HG03097 (cell line): Measurements from ENCODE around the gene CPN1.
"Not testable (repeated sequence)": the region's sequence is repeated elsewhere in the genome, so short reads cannot be mapped to it uniquely, and the experiment has no call there.

Experiments
- ATAC-seq: cut with Tn5 transposase; IDR thresholded peaks from one replicate; pipeline ENCODE4 v1.9.1; 2021; ENCODE audit not compliant: unreplicated experiment, low FRiP score

Gene CPN1

DNA sequence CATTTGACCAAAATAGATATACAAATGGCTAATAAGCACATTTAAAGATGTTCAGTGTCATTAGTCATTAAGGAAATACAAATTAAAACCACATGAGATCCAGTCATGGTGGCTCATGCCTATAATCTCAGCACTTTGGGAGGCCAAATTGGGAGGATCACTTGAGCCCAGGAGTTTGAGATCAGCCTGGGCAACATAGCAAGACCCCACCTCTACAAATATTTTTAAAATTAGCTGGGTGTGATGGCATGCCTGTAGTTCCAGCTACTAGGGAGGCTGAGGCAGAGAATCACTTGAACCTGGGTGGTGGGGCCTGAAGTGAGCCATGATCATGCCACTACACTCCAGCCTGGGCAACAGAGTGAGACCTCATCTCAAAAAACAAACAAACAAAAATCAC lies 607 bp upstream of the CPN1 start:
- not testable (repeated sequence) for ATAC-seq

DNA sequence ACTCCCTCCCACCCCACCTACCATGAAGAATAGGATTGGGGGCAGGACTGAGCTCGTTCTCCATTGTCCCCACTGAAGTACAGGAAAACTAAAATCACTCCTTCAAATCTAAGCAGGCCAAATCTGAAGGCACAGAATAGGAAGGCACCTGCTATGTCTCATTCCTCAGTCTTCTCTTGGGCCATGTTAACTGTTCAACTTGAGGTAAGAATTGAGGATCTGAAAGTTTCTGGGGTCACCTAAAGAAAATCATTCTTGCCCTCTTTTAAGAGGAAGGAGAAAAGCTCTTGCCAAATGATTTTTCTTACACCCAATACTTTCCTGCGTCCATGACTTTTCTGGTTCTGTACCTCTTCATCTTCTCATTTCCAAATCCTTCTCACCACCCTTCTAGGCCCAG lies 4.9 kb downstream of the CPN1 start:
- ATAC-seq = no peak

DNA sequence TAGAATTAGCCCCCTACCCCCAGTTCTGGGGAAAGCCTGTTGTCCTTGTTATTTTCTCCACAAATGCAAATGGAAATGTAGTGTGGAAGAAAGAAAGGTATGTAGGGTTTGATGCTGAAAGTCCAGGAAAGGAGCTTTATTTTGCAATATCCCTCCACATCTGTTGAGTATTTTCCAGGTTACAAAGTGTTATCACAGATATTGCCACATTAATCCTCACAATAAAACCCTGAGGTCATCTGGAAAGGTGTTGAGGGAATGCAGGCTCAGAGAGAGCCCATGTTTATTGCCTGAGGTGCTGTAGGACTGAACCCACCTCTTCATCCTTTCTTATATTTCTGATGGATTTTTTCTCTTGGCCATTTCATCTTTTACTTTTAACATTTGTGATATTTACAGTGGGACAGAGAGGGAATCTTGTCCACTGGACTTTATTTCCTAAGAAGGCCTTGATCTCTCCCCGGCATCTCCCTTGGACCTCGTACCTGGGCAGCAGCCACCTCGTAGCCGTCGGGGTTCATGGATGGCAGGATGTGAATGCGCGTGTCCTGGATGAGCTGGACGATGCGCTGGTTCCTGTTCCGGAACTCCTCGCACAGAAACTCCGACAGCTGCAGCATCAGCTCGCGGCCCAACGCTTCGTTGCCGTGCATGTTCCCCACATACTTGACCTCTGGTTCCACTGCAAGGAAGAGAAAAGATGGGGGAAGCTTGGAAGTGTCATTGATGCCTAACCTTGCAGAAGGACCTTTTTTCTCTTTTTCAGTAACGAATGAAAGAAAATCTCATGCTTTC lies 6.0 kb downstream of the CPN1 start:
- ATAC-seq = no peak

DNA sequence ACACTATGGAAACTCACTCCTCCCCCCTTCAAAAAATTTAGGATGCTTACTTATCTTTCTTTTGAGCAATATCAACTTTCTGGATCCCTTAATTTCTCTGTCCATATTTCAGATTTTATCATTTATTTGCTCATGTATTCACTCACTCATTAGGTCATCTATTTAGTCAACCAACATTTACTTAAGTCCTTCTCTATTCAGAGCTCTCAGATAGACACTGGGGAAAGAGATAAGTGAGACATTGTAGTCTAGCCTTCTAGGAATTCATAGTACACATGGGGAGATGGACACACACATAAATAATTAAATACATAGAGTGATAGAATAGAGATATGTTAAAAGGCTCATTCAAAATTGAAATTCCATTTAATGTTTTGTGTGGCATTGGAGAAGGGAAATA lies 9.2 kb downstream of the CPN1 start:
- no peak for ATAC-seq

GRCh38 chr10:100071529-100071928 lies 10.1 kb downstream of the CPN1 start:
- no peak for ATAC-seq

DNA sequence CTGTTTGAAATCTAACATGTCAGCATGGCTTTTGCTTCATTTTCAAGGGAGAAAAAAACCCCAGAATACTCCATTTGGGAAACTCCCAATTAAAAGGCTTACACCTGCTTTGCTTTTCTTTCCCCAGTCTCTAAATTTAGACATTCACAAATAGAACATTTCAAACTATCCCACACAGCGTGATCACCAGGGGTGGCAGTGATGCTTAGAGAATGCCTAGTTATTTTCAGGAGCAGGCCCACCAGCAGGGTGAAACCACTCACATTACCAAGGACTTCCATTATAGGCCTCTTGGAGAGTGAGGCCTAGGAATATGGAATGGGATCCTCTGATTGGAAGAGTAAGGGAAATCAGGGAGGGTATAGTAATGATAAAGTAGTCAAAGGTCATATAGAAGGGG lies 14.2 kb downstream of the CPN1 start:
- ATAC-seq = no peak

DNA sequence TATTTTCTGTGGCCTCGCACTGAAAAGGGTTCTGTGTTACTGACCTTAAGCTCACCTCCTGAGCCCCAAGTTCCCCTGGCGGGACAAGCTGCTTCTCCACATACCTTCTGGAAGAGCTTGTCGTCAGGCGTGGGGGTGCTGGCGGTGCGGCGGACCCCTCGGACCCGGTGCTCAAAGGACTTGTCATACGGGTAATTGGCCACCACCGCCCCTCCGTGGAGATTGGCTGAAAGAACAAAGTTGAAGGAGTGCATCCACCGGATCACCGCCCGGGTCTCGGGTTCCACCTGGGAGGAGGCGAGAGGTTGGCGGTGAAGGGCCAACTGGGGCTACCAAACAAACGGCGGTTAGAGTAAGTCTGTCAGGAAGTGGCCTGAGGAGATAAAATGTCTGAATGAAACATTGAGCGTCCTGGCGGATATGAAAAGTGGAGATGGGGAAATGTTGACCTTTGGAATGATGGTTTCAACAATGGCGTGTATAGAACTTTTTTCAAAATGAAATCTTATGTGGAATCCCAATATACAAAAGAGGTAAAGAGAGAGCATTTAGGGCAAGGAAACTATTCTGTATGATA lies 16.5 kb downstream of the CPN1 start:
- ATAC-seq = no peak

DNA sequence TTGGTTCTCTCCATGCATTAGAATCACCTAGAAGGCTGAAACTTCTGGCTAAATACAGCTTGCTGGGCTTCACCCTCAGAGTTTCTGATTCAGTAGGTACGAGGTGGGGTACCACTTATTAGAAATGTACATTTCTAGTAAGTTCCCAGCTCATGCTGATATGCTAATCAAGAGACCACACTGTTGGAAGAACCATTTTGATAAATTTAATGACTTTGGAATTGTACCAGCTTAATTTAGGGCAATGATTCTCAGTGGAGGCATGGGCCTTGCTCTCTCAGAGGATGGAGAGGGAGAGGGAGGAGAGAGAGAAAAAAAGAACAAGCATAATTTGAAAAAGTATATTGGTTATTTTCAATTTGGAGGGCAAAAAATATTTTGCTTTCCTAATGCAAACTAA lies 20.3 kb downstream of the CPN1 start:
- ATAC-seq = no peak

- ATAC-seq = no peak
These were observed 23.7 kb downstream of the CPN1 start for GRCh38 chr10:100057948-100058347.

DNA sequence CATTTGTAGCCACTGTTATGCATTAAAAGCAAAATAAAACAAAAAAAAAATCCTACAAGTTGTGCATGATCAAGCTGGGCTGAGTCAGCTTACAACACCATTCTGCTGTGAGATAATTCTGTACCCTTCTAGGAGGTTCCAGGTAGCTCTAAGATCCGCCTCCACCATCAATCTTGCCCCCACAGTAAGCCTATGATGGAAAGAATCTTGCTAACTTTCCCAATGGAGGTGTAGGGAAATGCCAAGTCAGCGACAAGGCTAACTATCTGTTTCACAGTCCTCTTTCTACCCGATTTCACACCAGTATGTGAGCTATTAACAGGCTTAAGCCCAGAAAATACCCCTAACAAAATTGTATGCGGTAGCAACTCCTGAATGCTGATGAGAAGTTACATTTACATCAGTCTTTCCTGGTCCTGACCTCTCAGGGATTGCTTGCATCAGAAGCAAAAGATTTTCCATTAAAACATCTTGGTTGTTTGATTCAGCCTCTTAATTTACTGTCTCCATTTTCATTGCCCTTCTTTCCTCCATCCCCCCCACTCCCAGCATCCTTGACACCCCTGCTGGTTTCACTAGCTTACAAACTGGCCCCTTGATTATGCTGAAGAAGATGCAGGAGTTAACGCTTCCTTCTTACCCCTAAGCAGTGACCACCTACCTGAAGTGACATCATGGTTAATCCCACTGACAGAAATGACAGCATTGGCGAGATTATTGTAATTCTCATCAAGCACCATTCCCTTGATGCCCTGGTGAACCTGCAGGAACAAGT lies 27.8 kb downstream of the CPN1 start:
- ATAC-seq = no peak

DNA sequence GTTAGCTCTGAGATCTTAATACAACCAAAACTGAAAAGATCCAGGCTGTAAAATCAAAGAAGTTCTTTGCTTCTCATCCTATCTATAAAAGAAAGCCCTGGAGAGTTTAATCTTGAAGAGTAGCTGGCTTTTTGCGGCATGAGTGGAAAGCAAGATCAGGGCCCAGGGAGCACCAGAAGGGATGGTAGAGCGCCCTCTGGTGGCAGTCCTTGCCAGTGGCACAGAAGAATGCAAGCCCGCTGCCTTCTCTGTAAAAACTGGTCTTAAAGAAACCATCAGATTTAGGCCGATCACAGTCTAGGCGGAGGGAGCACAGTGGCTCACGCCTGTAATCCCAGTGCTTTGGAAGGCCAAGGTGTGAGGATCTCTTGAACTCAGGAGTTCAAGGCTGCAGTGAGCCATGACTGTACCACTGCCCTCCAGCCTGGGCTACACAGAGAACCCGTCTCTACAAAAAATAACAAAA lies 35.6 kb downstream of the CPN1 start:
- no peak for ATAC-seq

- no peak for ATAC-seq
These were observed 36.1 kb downstream of the CPN1 start for GRCh38 chr10:100045592-100045991.

DNA sequence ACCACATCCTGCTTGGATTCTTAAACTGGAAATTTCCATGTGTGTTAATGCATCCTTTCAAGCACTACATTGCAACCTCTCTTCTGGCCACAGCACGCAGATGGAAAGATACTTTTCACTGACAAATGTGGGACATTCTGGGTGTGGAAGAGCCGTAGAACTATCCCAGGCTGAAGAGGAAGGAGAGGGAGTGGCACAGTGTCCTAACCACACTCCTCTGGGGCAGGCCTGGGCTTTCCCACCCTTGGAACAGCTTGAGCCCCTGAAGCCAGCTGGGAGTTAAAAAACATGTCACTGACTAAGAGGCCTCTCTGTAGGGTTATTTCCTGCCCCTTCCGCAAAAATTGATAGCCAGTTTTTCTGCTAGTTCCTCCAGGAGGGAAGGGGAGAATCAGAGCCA lies 37.9 kb downstream of the CPN1 start:
- ATAC-seq = no peak

GRCh38 chr10:100043344-100043743 lies 38.3 kb downstream of the CPN1 start:
- ATAC-seq = no peak

DNA sequence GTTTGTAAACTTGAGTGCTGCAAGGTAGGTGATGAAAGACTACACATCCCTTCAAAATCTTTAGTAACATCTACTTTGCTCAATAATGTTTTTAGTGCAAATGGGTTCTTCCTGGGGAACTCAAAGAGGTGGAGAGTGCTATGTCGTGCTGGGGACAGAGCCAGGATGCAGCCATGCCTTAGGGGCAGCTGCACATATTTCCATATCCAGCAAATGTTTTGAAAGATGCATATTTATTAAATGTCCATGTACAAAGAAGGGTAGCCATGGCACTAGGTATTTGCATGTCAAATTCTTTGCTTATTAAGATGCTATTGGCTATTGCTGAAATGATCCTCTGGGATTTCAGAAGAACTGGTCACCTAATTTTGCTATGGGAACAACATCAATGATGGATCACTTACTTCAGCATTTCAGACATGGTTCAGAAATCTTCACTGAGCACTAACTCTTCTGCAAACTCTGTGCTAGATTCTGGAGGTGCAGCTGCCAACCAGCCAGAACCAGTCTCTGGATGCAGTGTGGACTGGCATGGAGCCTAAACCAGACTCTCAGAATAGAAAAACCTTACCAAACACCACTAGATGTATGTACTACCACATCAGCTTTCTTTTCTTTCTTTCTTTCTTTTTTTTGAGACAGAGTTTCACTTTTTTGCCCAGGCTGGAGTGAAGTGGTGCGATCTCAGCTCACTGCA lies 40.2 kb downstream of the CPN1 start:
- no peak for ATAC-seq

DNA sequence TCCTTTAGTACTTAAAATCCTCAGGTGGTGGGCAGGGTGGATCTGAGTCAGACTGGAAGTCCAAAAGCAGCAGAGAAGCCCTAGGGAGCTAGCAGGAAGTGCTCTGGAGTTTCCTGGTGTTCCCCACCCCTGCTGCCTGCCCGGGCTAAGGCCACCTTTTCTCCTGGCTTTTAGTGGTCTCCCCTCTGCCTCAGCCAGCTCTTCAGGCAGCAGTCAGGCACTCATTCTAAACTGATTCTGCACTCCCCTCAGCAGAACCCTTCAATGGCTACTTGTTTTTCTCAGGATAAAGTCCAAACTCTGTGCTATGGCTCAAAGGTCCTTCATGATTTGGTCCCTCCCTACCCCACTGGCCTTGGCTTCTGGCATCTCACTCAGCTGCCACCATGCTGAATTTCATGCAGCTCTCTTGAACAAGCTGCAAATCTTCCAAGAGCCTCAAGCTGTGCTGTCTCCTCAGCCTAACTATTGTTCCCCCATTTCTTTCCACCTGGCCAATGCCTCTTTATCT lies 43.1 kb downstream of the CPN1 start:
- no peak for ATAC-seq

DNA sequence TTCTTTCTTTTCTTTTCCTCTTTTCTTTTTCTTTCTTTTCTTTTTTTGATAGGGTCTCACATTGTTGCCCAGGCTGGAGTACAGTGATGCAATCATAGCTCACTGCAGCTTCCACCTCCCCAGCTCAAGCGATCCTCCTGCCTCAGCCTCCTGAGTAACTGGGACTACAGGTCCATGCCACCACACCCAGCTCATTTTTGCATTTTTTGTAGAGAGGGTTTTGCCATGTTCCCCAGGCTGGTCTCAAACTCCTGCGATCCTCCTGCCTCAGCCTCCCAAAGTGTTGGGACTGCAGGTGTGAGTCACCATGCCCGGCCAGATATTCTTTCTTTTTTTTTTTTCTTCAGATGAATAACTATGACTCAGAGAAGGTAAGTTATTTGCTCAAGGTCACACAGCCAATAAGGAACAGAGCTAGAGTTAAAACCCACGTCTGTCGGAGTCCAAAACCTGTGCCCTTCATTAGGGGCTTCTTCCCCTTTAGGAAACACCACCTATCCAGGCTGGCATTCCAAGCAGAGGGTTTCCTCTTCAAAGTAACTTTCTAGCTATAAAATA lies 43.8 kb downstream of the CPN1 start:
- ATAC-seq = no peak

GRCh38 chr10:100036850-100037249 lies 44.8 kb downstream of the CPN1 start:
- ATAC-seq = no peak

DNA sequence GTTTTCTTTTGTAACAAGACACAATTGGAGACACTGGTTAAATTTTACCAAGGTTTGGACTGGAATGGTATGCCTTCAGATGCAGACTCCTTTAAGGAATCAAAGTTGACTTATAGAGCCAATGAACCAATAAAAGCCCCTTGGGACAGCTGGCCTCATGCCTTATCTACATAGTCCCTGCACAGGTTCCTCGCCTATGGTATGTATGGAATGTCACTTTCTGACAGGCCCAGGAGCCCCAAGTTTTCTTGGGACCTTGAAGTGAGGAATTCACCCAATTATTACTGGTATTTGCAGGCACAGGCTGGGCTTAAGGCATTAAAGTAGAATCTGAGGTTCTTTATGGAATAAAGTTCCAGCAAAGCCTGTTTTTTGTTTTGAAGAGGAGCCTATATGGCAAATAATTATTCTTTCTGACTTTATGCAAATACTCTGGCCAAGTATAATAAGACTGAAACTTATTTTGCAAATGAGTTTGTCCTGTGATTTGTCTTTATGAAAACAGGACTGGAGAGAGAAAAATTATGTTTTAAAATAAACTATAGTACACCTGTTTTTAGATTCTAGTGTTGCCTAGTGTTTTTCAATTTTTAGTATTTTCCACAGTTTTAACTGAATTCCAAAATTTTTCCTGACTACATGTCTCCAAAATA lies 47.8 kb downstream of the CPN1 start:
- no peak for ATAC-seq

DNA sequence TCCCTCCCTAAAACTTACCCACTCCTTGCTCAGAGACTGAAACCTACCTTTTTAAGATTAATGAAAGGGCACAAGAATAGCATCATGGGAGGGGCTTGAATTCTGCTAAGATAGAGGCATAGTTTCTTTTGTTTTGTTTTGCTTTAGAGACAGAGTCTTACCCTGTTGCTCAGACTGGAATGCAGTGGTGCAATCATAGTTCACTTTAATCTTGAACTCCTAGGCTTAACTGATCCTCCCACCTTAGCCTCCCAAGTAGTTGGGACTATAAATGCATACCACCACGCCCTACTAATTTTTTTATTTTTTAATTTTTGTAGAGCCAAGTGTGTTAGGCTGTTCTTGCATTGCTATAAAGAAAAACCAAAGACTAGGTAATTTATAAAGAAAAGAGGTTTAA lies 54.3 kb downstream of the CPN1 start:
- no peak for ATAC-seq
